Trophoblast cell (in vitro differentiated cells and primary cell): ENCODE data around the gene ZNF263.

Source experiments
- DNase-seq, 2 donors: peaks; one replicate each; pipeline ENCODE4 v3.0.0-alpha.2; 2016
- H2AFZ ChIP-seq: 2 replicates; pipeline ENCODE4 v1.6.1; 2013; ENCODE audit warnings: low read length, moderate library complexity, mild to moderate bottlenecking; ENCODE audit not compliant: insufficient read depth, poor library complexity
- H2AK5ac ChIP-seq: 2 replicates; pipeline ENCODE4 v1.6.1; 2013; ENCODE audit warnings: mild to moderate bottlenecking, low read length
- H2BK120ac ChIP-seq: 2 replicates; pipeline ENCODE4 v1.6.1; 2013; ENCODE audit warnings: low read length, mild to moderate bottlenecking, moderate library complexity; ENCODE audit not compliant: insufficient read depth, poor library complexity
- H2BK12ac ChIP-seq: 2 replicates; pipeline ENCODE4 v1.6.1; 2013; ENCODE audit warnings: mild to moderate bottlenecking, low read length, moderate library complexity
- H2BK5ac ChIP-seq: 2 replicates; pipeline ENCODE4 v1.6.1; 2013; ENCODE audit warnings: low read length, low read depth, moderate library complexity, mild to moderate bottlenecking; ENCODE audit not compliant: poor library complexity
- H3K14ac ChIP-seq: 2 replicates; pipeline ENCODE4 v1.6.1; 2013; ENCODE audit warnings: mild to moderate bottlenecking, low read length
- H3K18ac ChIP-seq: 2 replicates; pipeline ENCODE4 v1.6.1; 2013; ENCODE audit warnings: mild to moderate bottlenecking, low read length
- H3K23ac ChIP-seq: 2 replicates; pipeline ENCODE4 v1.6.1; 2013; ENCODE audit warnings: low read length
- H3K27ac ChIP-seq: 2 replicates; pipeline ENCODE4 v1.5.1; 2013; ENCODE audit warnings: low read depth, mild to moderate bottlenecking, inconsistent platforms, low read length, moderate library complexity
- H3K27me3 ChIP-seq: 2 replicates; pipeline ENCODE4 v1.6.1; 2013; ENCODE audit warnings: inconsistent platforms, mild to moderate bottlenecking, low read length, moderate library complexity; ENCODE audit not compliant: insufficient read depth
- H3K36me3 ChIP-seq, 2 experiments: 1 replicate in 1 of 2; 2 replicates in 1 of 2; pipeline ENCODE4 v1.6.1; 2013; ENCODE audit warnings: low read length in 2 of 2, mild to moderate bottlenecking in 2 of 2, moderate library complexity in 1 of 2; ENCODE audit not compliant: insufficient read depth in 2 of 2, control insufficient read depth in 1 of 2
- H3K4ac ChIP-seq: 2 replicates; pipeline ENCODE4 v1.6.1; 2013; ENCODE audit warnings: low read depth, mild to moderate bottlenecking, low read length, moderate library complexity
- H3K4me1 ChIP-seq, 2 experiments: 1 replicate in 1 of 2; 2 replicates in 1 of 2; pipeline ENCODE4 v1.6.1; 2013; ENCODE audit warnings: low read length in 2 of 2, mild to moderate bottlenecking in 2 of 2, moderate library complexity in 1 of 2; ENCODE audit not compliant: insufficient read depth in 2 of 2, control insufficient read depth in 1 of 2
- H3K4me2 ChIP-seq: 2 replicates; pipeline ENCODE4 v1.6.1; 2013; ENCODE audit warnings: inconsistent platforms, mild to moderate bottlenecking, low read length, moderate library complexity
- H3K4me3 ChIP-seq: 2 replicates; pipeline ENCODE4 v1.5.1; 2013; ENCODE audit warnings: mild to moderate bottlenecking, low read depth, low read length, inconsistent platforms
- H3K79me1 ChIP-seq: one replicate; pipeline ENCODE4 v1.6.1; 2013; ENCODE audit warnings: low read length
- H3K79me2 ChIP-seq: 2 replicates; pipeline ENCODE4 v1.6.1; 2013; ENCODE audit warnings: low read length, mild to moderate bottlenecking; ENCODE audit not compliant: control insufficient read depth, insufficient read depth, poor library complexity
- H3K9ac ChIP-seq: 2 replicates; pipeline ENCODE4 v1.6.1; 2013; ENCODE audit warnings: mild to moderate bottlenecking, low read length
- H3K9me3 ChIP-seq: 2 replicates; pipeline ENCODE4 v1.6.1; 2013; ENCODE audit warnings: low read depth, mild to moderate bottlenecking, control low read depth, inconsistent platforms, low read length; ENCODE audit not compliant: insufficient read depth
- H4K12ac ChIP-seq: 2 replicates; pipeline ENCODE4 v1.6.1; 2013; ENCODE audit warnings: low read depth, mild to moderate bottlenecking, low read length, moderate library complexity
- H4K8ac ChIP-seq: 2 replicates; pipeline ENCODE4 v1.6.1; 2013; ENCODE audit warnings: low read depth, mild to moderate bottlenecking, low read length, moderate library complexity
- H4K91ac ChIP-seq: one replicate; pipeline ENCODE4 v1.6.1; 2013; ENCODE audit warnings: low read depth, mild to moderate bottlenecking, low read length, moderate library complexity
- WGBS: extraction: QIAGEN DNeasy Blood & Tissue Kit; methylation state at CpG from one replicate; pipeline ENCODE4 v1.1.7; 2013; ENCODE audit warnings: missing lambda C conversion rate; ENCODE audit not compliant: insufficient read length, insufficient coverage; ENCODE audit errors: extremely low coverage; 5-methylcytosine and 5-hydroxymethylcytosine counted together

The ZNF263 gene

DNA sequence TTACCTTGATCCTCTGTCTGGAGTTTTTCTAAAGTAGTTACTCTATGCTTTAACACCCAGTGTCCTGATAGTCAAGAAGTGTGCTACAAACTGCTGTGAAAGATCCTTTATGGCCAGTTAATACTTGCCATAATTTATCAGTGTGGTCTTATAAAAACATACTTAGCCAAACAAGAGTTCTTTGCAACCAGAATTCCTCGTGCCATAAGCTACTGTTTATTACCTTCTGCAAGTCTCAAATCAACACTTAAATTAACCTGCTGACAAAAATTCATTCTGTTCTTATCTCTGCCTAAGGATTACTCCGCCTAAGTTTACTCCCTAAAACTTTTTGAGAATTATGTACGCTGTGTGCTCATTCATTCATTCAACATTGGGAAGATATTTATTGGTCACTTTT is 44.8 kb downstream of the ZNF263 start:
- Histone ChIP-seq H3K36me3 (no peaks in the 10 kb centered on the region), H4K91ac (no peak overlapping the region), H3K18ac (no peak overlapping the region), H4K8ac (no peak overlapping the region), H3K9me3 (peaks cover 4% of the 10 kb centered on the region), H3K9ac (no peak overlapping the region), H3K4me3 (no peak overlapping the region), H2AFZ (no peak overlapping the region), H2AK5ac (no peak overlapping the region), H3K4ac (no peak overlapping the region), H3K4me1 (no peaks in the 10 kb centered on the region), H2BK5ac (no peak overlapping the region), H2BK12ac (no peak overlapping the region), H3K27ac (no peak overlapping the region), H4K12ac (no peak overlapping the region), H3K14ac (no peak overlapping the region), H3K79me1 (no peaks in the 10 kb centered on the region), H3K79me2 (no peaks in the 10 kb centered on the region), H3K23ac (no peak overlapping the region), H3K27me3 (no peaks in the 10 kb centered on the region), H2BK120ac (no peak overlapping the region), H3K4me2 (no peak overlapping the region)
- WGBS, result no CpG with 5 or more reads among the region's 3 CpGs
- DNase-seq, result no peak

DNA sequence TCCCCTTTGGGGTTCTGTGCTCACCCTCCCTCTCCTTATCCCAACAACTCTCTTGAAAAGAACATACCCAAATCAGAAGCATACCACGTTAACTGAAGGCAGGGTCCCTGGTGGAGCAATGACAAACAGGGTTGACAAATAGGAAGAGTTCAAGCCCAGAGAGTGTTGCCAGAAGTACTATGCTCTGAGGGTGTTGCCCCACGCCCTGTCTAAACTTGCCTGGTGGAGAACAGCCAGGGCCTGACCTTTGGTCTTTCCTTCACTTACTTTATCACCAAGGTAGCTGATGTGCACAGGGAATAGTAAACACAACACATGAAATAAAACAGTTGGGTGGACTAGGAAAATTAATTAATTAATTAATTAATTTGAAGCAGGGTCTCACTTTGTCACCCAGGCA is 45.4 kb downstream of the ZNF263 start:
- Histone ChIP-seq H3K4me3 (no peak overlapping the region), H3K9ac (no peak overlapping the region), H3K27ac (no peak overlapping the region), H3K14ac (no peak overlapping the region), H2BK12ac (no peak overlapping the region), H3K23ac (no peak overlapping the region), H2AK5ac (no peak overlapping the region), H2BK5ac (no peak overlapping the region), H3K36me3 (no peaks in the 10 kb centered on the region), H2BK120ac (no peak overlapping the region), H3K18ac (no peak overlapping the region), H3K27me3 (no peaks in the 10 kb centered on the region), H3K4me1 (no peaks in the 10 kb centered on the region), H4K12ac (no peak overlapping the region), H3K4ac (no peak overlapping the region), H4K8ac (no peak overlapping the region), H3K79me2 (no peaks in the 10 kb centered on the region), H3K9me3 (peaks cover 2% of the 10 kb centered on the region), H2AFZ (no peak overlapping the region), H3K79me1 (no peaks in the 10 kb centered on the region), H4K91ac (no peak overlapping the region), H3K4me2 (no peak overlapping the region)
- no CpG with 5 or more reads among the region's 2 CpGs for WGBS
- DNase-seq, result no peak
